ENCODE results near the gene PROK2.

DNA sequence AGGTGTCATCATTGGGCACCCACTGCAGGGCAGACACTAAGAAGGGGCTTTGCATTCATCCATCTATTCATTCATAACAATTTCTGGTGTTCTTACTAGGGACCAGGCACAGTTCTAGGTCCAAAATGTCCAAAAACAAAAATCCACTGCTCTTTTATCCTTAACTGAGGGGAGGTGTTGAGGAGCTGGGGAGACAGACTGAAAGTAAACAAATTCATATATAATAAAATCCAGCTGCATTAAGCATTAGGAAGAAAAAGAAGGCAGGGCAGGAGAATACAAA is 60.8 kb downstream of the PROK2 start:
- no peak for TF ChIP-seq CTCF (IDR thresholded peaks at IDR 0.05; ENCODE audit: insufficient read depth, low read length, poor library complexity, severe bottlenecking)
- no peak for TF ChIP-seq EZH2phosphoT487 (conservative IDR thresholded peaks at IDR 0.05; ENCODE audit: low read length)
